Progenitor cell of endocrine pancreas (in vitro differentiated cells): Measurements from ENCODE around the gene FER1L5. TPM values are rescaled to one million over a fixed set of nuclear protein-coding genes. Genes with fewer than 3 reads are reported as not detected.

Experiments used
- DNase-seq: peaks from one replicate; pipeline ENCODE4 v3.0.0; 2021; ENCODE audit warnings: low spot score; ENCODE audit not compliant: unreplicated experiment
- H3K27ac Mint-ChIP-seq: 2 replicates; pipeline ENCODE4 v1.8.0; 2021; ENCODE audit warnings: mild to moderate bottlenecking, moderate library complexity, mixed read lengths
- H3K27me3 Mint-ChIP-seq: 2 replicates; pipeline ENCODE4 v1.8.0; 2021; ENCODE audit warnings: mixed read lengths
- H3K36me3 Mint-ChIP-seq: 2 replicates; pipeline ENCODE4 v1.8.0; 2022; ENCODE audit warnings: mixed read lengths; ENCODE audit not compliant: insufficient read depth
- H3K4me1 Mint-ChIP-seq: 2 replicates; pipeline ENCODE4 v1.8.0; 2021; ENCODE audit warnings: low read depth, mixed read lengths
- H3K4me3 Mint-ChIP-seq: 2 replicates; pipeline ENCODE4 v1.8.0; 2021; ENCODE audit warnings: low read depth, mild to moderate bottlenecking, moderate library complexity, mixed read lengths
- H3K9me3 Mint-ChIP-seq: 2 replicates; pipeline ENCODE4 v1.8.0; 2021; ENCODE audit warnings: low read depth, mixed read lengths
- total RNA-seq: library from RNA; stranded (reverse); gene quantifications from 2 replicates; pipeline ENCODE4 v1.2.1, GENCODE V29; 2021
- TF ChIP-seq, protein P1 (sequence below): fragments of 200-600 bp; sonication (generic); IDR thresholded peaks from one replicate; pipeline ENCODE4 v1.5.0; 2021; ENCODE audit warnings: antibody characterized with exemption, mild to moderate bottlenecking; ENCODE audit not compliant: unreplicated experiment

FER1L5 gene
- total RNA-seq, 1 donor from 2014 or later: 1.5 TPM

DNA sequence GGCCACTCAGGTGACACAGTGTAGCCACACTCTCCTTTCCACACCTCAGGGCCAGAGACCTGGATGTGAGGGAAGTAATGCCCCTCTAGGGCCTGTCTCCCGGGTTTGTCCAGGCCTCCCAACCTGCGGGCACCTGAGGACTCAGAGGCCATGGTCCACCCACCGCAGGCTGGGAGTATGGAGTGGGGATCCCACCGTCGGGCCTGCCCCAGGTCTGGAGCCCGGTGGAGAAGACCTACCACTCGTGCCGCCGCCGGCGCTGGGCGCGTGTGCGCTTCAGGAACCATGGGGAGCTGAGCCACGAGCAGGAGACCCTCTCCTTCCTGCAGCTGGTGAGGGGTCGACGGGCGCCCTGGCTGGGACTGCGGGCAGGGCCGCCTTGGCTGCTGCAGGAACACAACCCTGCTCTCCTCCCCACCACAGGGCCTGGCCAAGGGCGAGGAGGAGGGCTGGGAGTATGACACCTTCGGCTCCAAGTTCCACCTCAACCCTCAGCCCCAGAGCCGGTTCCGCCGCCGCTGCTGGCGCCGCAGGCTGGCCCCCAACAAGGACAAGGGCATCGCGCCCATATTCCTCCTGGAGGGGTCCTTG lies 48.6 kb downstream of the FER1L5 start:
- Mint-ChIP-seq H3K9me3 (no peaks in the 10 kb centered on the region), H3K4me3 (no peak overlapping the region), H3K36me3 (no peaks in the 10 kb centered on the region), H3K4me1 (no peaks in the 10 kb centered on the region), H3K27me3 (peaks cover 2% of the 10 kb centered on the region), H3K27ac (no peak overlapping the region)
- DNase-seq: no peak
- TF ChIP-seq, protein P1, sequence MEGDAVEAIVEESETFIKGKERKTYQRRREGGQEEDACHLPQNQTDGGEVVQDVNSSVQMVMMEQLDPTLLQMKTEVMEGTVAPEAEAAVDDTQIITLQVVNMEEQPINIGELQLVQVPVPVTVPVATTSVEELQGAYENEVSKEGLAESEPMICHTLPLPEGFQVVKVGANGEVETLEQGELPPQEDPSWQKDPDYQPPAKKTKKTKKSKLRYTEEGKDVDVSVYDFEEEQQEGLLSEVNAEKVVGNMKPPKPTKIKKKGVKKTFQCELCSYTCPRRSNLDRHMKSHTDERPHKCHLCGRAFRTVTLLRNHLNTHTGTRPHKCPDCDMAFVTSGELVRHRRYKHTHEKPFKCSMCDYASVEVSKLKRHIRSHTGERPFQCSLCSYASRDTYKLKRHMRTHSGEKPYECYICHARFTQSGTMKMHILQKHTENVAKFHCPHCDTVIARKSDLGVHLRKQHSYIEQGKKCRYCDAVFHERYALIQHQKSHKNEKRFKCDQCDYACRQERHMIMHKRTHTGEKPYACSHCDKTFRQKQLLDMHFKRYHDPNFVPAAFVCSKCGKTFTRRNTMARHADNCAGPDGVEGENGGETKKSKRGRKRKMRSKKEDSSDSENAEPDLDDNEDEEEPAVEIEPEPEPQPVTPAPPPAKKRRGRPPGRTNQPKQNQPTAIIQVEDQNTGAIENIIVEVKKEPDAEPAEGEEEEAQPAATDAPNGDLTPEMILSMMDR: no peak

DNA sequence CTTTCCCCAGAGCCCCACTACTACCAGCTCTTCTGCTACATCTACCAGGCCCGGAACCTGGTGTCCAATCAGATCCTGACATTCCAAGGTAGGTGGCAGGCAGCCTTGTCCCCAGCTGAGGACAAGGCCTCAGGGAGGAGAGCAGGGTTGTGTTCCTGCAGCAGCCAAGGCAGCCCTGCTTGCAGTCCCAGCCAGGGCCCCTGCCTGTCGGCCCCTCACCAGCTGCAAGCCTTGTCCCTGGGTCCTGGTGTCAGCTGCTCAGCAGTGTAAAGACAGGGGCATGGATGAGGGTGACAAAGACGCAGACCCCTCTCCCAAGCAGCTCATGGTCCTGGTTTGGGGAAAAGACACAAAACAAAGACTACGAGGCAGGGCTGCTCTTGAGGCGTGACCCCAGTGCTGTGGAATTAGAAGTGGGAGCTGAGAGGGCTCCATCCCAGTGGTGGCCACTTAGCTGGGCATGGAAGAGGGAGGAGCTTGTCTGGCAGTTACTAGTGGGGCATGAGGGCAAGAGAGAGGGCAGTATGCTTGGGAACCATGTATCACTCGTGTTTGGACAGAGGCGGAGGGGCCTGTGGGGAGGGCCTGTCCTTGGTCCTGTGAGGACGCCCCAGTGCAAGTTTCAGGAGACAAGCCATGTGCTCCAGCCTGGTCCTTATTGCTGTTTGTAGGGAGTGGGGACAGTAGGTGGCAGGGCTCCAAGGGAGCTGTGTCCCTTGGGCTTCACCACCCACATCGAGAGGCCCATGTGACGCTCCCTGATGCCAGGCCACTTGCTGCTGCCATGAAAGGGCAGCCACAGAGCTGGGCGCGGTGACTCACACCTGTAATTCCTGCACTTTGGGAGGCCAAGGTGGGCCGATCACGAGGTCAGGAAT lies 49.8 kb downstream of the FER1L5 start:
- no peak overlapping the region for H3K27ac Mint-ChIP-seq
- DNase-seq: no peak
- H3K27me3 Mint-ChIP-seq: peaks cover 2% of the 10 kb centered on the region
- no peaks in the 10 kb centered on the region for H3K4me1 Mint-ChIP-seq
- H3K9me3 Mint-ChIP-seq: no peaks in the 10 kb centered on the region
- H3K4me3 Mint-ChIP-seq: no peak overlapping the region
- TF ChIP-seq, protein P1: no peak
- no peaks in the 10 kb centered on the region for H3K36me3 Mint-ChIP-seq

DNA sequence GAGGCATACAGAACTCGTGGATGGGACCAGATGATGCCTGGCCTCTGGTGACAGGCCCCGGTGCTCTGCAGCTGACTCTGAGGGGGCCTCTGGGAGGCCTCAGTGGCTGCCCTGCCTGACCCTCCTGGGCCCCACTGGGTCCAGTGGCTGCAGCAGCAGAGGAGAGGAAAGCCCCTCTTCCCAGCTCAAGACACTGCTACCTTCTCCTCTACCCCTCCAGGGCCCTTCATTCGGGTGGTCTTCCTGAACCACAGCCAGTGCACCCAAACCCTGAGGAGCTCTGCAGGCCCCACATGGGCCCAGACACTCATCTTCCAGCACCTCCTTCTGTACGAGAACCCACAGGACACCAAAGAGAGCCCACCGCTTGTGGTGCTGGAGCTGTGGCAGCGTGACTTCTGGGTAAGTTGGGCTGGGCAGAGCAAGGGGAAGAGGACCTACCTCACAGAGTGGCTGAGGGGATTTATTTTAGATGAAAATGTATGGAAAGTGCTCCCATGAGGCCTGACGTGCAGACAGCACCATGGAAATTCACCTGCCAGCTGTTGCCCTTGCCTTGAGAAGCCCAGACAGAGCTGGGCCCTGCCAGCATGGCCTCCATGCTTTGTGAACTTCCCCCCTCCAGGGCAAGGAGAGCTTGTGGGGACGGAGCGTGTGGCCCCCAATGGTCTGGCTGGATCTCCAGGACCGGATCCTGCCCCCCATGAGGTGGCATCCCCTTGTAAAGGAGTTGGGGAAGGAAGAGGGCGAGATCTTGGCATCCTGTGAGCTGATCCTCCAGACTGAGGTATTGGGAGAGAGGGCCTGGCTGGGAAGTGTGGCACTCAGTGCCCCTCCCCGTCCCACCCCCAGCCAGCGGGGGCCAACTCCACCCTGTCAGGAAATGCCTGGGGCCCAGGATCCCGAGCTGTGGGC lies 51.0 kb downstream of the FER1L5 start:
- H3K4me3 Mint-ChIP-seq: no peak overlapping the region
- no peak for DNase-seq
- no peaks in the 10 kb centered on the region for H3K27me3 Mint-ChIP-seq
- H3K36me3 Mint-ChIP-seq: no peaks in the 10 kb centered on the region
- no peaks in the 10 kb centered on the region for H3K4me1 Mint-ChIP-seq
- TF ChIP-seq, protein P1: no peak
- H3K27ac Mint-ChIP-seq: no peak overlapping the region
- H3K9me3 Mint-ChIP-seq: no peaks in the 10 kb centered on the region

DNA sequence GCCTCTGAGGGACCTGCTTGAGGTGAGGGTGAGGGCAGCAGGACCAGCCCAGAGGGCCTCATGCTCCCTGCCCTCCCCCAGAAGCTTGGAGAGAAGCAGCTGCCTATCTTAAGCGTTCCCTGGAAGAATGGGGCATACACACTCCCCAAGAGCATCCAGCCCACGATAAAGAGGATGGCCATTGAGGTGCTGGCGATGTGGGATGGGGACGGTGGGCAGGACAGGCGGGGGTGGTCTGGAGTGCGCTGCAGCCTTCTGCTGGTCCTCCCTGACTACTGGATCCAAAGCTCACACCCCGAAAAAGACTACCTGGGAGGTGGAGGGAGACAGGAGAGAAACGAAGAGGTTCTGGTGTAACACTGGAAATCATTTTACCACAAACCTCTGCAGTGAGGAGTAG lies 51.7 kb downstream of the FER1L5 start:
- Mint-ChIP-seq H3K9me3 (no peaks in the 10 kb centered on the region), H3K36me3 (no peaks in the 10 kb centered on the region), H3K4me3 (no peak overlapping the region), H3K27me3 (no peaks in the 10 kb centered on the region), H3K4me1 (no peaks in the 10 kb centered on the region), H3K27ac (no peak overlapping the region)
- DNase-seq: no peak
- TF ChIP-seq, protein P1: no peak

DNA sequence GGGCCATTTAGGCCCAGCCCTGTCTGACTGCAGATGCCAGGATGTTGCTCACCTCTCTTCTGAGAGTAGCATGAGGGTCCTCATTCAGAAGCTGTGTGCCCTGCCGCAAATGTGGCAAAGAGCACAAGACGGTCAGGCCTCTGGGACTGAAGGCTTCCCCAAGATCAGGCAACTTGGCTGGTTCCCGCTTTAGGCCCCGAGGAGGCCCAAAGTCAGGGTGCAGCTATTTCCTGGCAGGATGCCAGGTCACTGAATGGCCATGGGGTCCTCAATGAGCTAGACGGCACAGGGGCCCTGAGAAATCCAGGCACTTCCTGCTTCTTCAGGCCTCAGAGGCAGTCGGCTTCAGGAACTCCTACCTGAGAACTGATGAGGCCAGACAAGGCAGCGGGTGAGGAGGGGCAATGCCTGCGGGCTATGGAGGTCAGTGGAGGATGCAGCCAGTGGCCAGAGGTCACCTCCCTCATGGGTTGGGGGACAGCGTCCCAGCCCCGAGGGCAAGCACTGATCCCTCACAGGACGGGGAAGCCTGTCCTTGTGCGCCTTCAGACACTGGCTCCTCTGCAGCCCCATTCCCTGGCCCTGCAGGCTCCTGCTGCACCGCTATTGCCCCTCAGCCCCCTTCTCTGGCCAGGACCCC lies 52.4 kb downstream of the FER1L5 start:
- no peaks in the 10 kb centered on the region for H3K36me3 Mint-ChIP-seq
- H3K9me3 Mint-ChIP-seq: no peaks in the 10 kb centered on the region
- H3K4me3 Mint-ChIP-seq: no peak overlapping the region
- no peak for DNase-seq
- no peak overlapping the region for H3K27ac Mint-ChIP-seq
- H3K4me1 Mint-ChIP-seq: no peaks in the 10 kb centered on the region
- TF ChIP-seq, protein P1: no peak
- no peaks in the 10 kb centered on the region for H3K27me3 Mint-ChIP-seq
